Activated naive CD4-positive, alpha-beta T cell treated with anti-CD3 and anti-CD28 coated beads, Interleukin-2, amount 50 U/mL, for 16 hours (primary cell): ENCODE results near the gene AP3S1.
"Not testable (repeated sequence)": the region's sequence is repeated elsewhere in the genome, so short reads cannot be mapped to it uniquely, and the experiment has no call there.

Experiments used
- DNase-seq: peaks from one replicate; pipeline ENCODE4 v3.0.0-alpha.2; 2020

AP3S1 gene

DNA sequence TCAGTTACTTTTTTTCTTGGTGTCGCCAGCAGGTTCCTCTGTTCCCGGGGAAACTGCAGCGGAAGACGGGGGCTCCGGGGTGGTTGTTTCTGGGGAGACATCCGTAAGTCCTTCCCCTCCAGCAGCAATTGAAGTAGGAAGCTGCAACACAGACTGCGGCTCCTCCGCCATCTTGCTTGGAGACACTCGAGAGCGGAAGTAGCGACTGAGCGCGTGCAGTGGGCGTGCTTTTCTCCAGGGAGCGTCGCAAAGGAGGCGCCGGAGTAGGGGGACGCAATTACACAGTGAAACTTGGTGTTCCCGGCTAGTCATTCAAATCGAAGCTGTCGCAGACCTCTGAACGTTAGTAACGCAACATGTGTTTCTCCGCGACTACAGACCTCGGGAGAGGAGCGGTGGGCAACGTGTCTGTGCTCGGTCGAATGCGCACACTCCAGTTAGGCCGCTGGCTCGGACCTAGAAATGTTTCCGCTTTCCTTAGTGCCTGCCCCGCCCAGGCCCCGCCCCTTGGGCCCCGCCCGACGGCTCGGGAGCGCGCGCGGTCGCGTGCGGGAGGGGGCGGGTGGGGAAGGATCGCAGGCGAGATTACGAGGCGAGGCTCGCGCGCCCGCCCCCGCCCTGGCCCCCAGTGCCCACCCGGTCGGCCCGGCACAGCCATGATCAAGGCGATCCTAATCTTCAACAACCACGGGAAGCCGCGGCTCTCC, at the start of gene AP3S1, which contains the start of gene ATG12:
Gene AP3S1 (plus strand): TSS at position 554 of the 707 bp plus-strand sequence. CDS start 103 bp downstream, at position 657.
Gene ATG12 (minus strand): TSS at position 184 of the 707 bp plus-strand sequence. CDS start 13 bp downstream, at position 171.
- peak; percentile 90 for DNase-seq

DNA sequence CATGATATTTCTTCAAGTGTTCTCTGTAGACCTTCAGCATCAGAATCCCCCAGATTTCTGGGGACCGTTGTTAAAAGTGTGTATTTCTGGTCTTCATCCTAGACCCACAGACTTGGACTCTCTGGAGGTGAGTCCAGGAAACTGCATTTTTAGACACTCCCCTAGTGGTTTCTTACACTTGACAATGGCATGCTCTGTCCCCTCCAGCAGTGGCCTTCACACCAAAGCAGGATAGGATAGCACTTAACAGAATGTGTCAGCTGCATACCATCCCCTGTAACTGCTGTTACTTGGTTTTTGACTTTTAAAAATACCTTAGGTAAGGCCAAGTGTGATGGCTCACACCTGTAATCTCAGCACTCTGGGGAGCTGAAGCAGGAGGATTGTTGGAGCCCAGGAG, 46.0 kb upstream of the AP3S1 start:
- DNase-seq = no peak

DNA sequence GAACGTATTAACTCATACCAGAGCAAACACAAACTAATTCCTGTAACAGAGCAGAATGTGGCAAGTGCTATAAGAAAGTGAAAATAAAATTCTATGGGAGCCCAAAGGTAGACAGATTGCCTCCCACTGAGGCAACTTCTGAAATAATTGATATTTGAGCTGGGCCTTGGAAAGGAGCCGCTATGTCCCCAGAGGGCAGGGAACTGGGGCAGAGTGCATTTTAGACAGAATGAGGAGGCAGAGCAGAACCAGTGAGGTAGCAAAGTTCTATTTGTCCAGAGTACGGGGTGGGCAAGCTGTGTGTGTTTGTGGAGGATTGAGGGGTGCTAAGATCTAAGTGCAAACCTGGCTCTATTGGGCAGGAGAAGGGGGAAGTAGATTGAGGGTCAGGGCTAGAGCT, 45.1 kb upstream of the AP3S1 start:
- DNase-seq = no peak

DNA sequence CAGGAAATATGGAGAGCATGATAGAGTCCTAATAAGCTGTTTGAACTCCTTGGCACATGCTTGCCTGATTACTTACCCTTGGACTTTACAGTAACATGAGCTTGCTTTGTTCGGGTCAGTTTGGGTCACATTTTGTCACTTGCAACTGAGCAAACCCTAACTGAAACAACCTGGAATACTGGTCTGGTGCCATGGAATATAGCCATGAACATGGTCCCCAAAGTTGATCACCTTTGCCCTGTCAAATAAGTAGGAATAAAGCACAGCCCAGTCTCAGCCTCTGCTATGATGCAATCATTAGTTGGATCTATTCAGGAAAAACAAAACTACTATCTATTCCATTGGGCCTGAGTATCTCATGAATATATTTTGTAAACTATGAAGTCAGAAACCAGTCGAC, 43.5 kb upstream of the AP3S1 start:
- DNase-seq = no peak

DNA sequence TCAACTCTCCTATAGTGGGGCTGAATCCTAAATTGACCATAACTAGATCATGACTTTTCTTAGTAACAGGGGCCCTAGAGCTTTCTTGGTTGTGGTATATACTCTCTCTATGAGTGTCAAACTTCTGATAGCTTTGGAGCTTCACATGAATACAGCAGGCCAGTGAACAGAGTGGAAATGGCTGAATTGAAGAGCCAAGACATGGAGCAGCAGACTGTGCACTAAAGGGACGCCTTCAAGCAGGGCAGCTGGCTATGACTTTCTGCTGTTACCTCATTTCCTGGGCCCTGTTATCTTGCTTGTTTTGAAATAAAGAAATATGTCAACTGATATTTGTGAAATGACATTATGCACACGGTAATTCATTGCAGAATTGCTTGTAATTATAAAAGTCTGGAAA, 41.6 kb upstream of the AP3S1 start:
- DNase-seq = no peak

DNA sequence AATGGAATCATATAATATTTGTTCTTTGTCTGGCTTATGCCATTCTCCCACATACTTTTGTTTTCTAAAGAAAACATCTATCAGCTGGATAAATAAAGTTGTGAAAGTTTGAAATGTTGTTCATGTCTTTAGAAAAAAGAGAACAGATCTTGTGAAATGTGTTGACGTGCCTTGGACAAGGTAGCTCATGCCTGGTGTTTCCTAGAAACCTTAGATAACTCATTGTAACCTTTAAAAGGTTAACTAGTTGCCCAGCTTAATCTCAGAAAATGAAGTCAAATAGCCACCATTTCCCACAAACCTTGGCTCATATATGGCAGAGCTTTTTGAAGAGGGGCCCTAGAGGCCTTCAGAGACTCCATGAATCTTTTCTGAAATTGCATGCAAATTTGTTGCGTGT, 40.6 kb upstream of the AP3S1 start:
- DNase-seq = no peak

DNA sequence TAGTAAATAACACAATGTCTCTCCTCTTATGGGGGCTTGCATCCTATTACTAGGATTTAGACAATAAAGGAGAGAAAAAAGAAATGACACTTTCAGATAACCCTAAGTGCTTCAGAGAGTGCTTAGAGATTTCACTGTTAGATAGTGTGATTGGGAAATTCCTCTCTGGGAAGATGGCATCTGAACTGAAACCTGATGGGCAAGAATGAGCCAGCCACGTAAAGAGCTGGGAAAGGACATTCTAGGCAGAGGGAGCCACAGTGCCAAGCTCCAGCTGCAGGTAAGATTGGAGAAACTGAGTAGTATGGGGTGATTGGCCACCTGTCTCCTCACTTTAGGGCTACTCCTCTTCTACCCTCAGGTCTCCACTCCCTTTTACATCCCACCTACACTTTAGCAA, 39.8 kb upstream of the AP3S1 start:
- DNase-seq = no peak

DNA sequence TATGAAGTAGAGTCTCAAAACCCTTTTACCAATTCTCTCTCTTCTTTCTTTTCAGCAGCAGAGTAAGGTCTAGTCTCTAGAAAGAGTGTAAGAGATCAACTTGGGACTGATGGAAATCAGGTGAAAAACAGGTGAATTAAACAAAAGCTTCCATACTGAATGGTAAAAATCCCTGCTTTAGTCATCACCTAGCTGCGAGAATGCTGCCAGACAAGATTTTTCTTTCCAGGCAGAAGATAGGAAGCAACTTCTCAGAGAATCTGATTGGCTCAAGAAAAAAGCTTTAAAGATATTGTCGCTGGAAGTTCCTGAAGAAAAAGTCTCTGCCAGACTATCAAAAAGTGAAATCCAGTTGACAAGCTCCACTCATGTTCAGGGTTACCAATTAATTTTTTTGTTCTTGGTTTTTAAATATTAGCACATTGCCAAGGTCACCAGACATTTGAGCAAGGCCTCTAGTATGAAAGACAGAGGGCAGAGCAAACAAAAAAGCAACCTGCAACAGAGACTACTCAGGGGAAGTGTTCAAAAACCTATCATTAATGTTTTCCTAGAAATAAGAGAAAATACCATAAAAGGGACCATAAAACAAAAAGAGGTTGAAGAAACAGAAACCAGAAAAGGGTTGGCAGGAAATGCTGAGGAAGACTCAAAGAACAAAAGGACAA, 34.6 kb upstream of the AP3S1 start:
- no peak for DNase-seq

DNA sequence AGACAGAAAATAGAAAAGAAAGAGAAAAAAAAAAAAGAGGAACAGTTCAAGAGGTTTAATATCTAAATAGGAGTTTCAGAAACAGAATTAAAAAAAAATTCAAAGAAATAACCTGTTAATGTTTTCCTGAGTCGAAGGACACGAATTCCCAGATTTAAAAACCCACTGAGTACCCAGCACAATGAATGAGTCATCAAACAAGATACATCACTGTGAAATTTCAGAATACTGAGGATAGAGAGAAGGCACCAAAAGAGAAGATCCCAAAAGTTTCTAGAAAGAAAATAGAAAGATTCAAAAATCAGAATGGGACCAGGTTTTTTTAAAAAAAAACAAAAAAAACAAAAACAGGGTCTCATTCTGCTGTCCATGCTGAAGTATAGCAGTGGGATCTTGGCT, 34.1 kb upstream of the AP3S1 start:
- no peak for DNase-seq

DNA sequence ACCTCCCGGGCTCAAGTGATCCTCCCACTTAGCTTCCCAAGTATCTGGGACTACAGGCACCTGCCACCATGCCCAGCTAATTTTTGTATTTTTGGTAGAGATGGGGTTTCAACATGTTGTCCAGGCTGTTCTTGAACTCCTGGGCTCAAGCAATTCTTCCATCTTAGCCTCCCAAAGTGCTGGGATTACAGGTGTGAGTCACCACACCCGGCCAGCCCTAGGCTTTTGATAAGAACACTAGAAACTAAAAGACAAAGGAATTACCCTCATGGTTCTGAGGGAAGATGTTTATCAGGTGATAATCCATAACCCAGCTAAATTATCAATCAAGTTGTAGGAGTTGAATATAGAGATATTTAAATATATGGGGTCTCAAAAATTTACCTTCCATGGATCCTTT, 33.7 kb upstream of the AP3S1 start:
- DNase-seq = not testable (repeated sequence)

DNA sequence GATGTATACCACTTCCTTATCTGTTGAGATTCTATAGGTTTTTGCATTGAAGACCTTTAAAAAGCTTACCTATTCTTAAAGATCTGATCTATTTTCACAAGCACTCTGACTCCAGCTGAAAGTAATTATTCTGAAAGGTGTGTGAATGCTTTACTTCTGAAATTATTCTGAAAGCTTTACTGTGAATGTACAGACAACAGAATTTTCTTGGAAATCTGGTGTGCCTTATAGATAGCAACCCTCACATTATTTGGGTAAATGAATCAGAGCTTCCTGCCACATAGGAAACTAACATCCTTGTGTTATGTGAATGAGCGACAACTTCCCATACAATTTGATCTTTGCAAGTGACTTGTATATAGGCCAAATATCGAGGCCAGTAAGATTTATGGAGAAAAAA, 31.8 kb upstream of the AP3S1 start:
- DNase-seq = no peak

DNA sequence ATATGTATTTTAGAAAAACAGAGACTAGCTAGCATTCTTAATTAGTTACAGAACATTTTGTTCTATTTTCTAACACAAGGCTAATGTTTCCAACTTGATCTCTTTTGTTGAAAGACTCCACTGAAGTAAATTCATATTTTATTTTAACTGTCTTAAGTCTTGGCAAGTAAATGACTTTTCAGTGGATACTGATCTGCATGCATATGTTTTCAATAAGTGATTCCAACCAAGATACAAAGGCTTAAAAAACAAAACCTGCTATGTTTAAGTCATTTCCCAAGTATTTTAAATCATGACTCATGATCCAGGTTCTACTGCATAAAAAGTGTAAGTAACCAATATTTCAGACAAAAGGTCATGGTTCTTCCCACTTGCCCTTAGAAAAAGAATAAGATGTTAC, 31.0 kb upstream of the AP3S1 start:
- DNase-seq = no peak

DNA sequence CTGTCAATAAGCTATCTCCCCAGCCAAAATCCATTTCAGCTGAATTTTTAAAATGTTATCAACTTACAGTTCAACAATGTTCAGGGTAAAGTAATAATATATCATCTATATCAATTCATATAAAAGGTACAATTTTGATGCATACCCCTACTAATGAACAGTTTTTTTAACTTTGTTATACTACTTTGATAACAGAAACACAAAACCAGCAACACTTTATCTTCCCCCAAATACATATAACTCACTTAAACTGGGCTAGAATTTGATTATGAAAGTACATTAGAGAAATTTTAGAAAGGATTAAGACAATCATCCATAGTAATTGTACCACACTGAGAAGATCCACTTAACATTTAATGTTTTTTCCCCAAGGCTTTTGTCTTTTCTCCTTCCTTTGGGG, 30.3 kb upstream of the AP3S1 start:
- DNase-seq = no peak

DNA sequence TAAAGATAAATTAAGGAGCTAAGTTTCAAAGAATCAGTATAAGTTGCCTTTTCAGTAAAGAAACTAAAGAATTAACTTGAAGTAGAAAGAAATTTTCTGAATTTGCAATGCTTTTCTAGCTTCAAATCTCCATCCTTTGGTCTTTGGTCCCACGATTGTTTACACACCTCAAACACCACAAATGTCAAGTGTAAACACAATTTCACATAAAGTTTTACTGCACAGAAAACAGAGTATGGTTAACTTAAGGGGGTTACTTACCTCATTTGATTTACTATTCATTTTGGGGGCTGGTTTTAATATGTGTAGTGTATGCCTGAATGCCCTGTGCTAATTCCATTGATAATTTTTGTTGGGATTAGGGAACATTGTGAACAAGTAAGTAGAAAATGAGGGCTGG, 29.4 kb upstream of the AP3S1 start:
- DNase-seq = no peak

DNA sequence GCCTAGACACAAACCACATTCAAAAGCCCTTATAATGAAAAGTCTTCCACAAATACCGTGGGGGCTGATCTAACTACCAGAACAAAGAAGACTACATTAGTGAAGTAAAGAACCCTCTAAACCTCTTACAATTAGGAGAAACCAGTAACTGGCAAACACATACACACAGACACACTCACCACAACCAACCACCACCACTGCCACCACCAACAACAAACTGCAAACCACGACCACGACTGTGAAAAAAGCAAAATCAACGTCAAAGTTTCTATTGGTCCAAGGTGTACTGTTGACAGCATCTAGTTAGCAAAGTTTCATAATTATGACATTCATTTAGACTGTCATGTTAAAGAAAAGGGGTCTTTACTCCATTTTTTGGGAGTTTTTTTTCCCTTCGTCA, 28.0 kb upstream of the AP3S1 start:
- DNase-seq = no peak

DNA sequence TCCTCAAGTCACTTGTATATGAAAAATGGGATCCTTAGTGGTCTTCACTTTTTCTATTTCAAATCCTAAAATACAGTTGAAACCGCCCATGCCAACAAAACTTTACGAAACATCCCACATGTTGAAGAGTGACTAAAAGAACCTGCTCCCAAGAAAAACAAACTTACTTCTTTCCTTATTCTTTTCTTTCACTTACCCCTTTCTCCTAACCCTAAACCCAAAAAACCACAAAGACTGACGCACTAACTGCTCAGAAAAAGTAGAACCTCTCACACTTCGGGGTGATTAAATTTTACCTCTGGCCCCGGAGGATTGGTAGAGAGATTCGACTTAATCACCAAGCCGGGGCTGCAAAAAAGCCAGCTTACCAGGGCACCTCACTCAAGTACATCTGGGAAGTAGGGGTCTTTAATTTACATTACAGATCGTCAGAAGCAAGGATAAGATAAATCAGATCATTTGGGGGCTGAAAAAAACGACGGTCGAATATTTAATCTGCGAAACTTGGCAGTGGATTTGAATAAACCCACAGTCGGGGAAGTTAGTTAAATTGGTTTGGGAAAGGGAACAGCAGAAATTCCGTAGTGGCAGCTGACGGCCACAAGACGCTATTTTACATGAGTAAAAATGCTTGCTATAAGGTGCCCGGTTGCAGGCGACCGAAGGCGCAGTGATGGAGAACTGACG, 26.6 kb upstream of the AP3S1 start:
- DNase-seq = no peak

DNA sequence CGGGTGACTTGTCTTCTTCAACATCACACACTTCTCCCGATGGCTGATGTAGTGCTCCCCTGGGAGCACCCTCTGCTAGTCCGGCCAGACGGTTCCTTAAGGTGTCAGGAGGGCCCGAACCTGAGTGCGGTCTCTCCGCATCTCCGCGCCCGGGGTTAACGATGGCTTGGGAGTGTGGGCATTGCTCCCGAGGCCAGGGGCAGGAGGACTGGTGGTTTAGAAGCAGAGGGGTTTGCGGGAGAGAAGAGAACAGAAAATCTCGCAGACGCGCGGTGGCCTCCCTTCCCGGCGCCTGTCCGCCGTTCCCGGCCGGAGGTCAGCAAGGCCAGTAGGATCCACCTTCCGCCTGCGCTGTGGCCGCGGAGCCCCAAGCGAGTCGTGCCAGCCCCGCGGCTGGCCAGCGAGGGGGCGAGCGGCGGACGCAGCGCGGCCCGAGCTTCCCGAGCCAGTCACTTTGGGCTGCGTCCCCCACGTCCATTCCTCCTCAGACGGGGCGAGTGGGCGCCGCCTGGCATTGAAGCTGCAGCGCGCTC, 26.0 kb upstream of the AP3S1 start:
- no peak for DNase-seq

DNA sequence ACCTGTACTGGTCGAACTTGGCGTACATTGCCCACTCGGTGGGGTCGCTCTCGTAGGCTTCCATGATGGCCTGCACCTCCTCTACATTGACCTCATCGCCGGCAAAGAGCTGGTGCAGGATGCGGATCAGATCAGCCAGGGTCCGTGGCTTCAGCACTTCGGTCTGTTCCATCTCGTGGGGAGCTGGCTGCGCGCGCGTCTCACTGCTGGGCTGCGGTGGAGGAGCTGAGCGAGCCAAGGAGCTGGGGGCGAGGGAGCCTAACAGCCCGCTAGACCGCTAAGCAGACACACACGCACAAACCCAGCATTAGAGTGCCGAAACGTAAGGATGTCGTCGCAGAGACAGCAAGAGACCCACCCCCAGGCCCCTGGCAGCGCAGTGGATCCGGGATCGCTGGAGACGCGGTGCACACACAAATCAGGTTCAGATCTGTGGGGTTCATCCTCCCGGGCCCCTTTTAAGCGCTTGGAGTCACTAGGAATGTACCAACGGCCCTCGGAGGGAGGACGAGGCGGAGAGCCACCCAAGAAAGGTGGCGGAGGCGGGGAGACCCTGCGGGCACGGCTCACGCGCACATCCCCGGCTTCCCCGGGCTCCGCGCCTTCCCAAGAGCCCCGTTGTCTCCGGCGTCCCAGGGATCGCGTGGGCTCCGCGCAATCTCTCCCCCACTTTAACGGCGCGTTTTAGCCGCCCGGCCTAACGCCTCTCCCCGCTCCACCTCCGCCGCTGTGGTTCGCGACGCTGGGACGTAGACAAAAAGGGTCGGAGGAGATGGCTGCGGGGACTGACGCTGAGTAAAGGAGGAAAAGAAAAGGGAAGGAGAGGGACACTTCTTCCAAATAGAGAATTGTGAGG, 25.3 kb upstream of the AP3S1 start, which contains the start of gene CDO1:
Gene CDO1 (minus strand): TSS at position 434 of the 856 bp plus-strand sequence. CDS start 262 bp downstream, at position 172.
- DNase-seq = peak; percentile 26

DNA sequence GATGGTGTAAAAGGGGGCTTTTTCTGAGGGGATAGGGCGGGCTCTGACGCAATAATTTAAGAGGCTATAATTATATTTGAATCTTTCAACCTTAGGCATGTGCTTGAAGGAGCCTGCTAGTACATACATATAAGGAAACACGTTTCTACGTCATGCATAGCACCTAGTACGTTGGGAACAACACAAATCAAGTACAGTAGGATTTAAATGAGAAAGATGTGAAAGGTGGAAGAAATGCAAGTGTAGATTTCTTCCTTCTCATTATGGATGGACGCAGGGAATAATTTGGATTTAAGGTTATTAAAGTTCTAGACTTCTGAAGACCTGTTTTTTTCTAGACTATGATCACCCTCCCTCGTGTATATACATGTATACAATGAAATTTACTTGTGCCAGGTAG, 24.3 kb upstream of the AP3S1 start:
- no peak for DNase-seq

DNA sequence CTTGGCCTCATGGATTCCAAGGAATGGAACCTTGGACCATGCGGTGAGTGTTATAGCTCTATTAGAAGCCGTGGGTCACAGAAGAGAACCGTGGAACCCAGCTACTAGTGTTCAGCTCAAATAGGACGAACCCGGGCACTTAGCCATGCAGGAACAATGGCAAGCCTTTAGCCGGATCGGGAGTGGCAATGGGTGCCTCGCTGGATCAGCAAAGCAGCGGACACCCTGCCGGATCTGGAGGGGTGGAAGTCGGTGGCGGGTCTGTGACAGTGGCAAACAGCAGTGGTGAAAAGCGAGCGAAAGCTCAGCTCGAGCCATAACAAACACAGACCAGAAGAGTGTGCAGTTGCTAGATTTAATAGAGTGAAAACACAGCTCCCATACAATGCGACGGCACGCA, 22.9 kb upstream of the AP3S1 start:
- no peak for DNase-seq

DNA sequence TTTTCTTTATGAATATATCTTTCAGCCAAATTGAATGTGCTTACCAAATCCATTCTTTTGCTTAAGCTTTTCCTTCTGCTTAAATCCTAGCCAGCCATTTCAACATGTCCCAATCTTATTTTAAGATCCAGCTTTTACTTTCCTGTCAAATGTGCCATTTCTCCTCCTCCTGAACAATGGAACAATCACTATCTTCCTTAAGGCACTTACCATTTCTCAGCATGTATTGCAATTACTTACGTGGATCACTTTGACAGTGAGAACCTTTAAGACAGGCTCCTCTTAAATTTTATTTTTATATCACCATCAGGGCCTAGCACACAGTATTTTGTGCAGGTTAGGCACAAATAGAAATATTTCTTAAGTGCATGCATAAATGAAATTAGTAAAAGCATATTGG, 20.9 kb upstream of the AP3S1 start:
- no peak for DNase-seq

DNA sequence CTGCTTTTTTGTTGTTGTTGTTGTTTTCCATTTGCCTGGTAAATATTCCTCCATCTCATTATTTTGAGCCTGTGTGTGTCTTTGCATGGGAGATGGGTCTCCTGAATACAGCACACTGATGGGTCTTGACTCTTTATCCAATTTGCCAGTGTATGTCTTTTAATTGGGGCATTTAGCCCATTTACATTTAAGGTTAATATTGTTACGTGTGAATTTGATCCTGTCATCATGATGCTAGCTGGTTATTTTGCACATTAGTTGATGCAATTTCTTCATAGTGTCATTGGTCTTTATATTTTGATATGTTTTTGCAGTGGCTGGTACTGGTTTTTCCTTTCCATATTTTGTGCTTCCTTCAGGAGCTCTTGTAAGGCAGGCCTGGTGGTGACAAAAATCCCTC, 16.8 kb upstream of the AP3S1 start:
- DNase-seq = not testable (repeated sequence)

DNA sequence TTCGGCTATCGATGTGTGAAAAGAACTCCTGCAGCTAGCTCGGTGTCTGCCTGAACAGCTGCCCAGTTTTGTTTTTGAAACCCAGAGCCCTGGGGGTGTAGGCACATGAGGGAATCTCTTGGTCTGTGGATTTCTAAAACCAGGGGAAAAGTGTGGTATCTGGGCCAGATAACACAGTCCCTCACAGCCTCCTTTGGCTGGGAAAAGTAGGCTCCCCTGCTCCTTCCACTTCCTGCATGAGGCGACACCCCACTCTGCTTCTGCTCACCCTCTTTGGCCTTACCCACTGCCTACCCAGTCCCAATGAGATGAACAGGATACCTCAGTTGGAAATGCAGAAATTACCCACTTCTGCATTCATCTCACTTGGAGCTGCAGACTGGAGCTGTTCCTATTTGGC, 15.8 kb upstream of the AP3S1 start:
- DNase-seq = no peak
